NOMO-1 treated with DMSO at 0.1 percent for 48 hours (cell line): Measurements from ENCODE around the gene DHRS7.
A peak's percentile ranks its signal among the peaks of the same experiment; 100 is the strongest.
"Not testable (repeated sequence)": the region's sequence is repeated elsewhere in the genome, so short reads cannot be mapped to it uniquely, and the experiment has no call there.

Source experiments
- DNase-seq: peaks from one replicate; lab custom pipeline; 2025; ENCODE audit not compliant: unreplicated experiment; lab: John Stamatoyannopoulos, UW

The DHRS7 gene

DNA sequence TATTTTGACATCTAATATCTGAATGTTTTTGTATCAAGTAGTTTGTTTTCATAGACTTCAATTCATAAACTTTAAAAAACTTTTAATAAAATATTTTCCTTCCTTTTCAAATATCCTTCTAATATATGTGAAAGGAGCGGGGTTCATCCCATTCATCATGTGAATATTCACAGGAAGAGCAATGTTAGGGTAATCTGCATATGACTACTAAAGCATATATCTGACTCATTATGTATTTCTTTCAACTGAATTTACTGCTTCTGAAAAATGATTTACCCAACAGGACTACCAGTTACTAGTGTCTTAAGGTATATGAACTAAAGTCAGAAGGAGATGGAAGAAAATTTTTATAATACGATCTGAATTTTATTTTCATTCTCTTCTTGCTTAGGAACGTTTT is 30.5 kb downstream of the DHRS7 start:
- no peak for DNase-seq

DNA sequence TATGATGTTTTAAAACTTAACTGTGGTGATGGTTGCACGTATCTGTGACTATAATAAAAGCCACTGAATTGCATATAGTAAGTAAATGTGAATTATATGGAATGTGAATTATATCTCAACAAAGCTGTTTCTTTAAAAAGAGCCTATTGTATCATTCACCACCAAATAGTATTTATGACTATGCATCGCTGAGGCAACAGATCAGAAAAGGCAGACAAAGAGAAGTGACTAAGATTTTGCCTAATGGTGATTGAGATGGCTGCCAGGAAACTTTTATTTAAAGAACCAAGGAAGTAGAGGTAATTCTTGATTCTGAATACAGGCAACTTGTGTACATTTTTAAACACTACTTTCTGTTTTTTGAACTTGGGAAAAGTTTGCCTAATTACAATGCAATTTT is 31.7 kb downstream of the DHRS7 start:
- no peak for DNase-seq

DNA sequence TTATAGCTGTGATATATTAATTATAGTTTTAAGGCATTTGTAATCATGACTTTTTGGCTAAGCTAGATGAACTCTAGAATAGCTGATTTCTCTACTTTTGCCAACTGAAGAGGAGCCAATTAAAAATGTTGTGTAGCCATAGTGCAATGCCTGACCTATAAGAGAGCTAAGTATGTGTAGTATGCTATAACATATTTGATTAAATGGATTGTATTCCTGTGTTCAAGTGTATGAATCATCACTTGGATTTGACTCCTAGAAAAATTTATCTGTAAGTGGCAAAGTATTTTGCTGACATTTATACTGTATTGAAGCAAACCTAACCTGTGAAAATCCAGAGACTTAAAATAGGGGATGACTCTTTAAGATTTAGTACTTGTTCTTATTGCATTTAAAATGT is 39.3 kb downstream of the DHRS7 start:
- DNase-seq = no peak

DNA sequence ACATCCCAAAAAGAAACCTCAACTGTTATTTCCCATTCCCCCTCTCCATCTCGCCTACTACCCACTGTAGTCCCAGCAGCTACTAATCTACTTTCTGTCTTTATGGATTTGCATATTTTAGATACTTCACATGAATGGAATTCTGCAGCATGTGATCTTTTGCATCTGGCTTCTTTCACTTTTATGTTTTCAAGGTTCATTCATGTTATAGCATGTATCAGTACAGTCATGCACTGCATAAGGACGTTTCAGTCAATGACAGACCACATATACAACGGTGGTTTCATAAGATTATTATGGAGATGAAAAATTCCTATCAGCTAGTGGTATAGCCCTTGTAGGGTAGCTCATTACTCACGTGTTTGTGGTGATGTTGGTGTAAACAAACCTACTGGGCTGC is 49.0 kb downstream of the DHRS7 start:
- DNase-seq = no peak

DNA sequence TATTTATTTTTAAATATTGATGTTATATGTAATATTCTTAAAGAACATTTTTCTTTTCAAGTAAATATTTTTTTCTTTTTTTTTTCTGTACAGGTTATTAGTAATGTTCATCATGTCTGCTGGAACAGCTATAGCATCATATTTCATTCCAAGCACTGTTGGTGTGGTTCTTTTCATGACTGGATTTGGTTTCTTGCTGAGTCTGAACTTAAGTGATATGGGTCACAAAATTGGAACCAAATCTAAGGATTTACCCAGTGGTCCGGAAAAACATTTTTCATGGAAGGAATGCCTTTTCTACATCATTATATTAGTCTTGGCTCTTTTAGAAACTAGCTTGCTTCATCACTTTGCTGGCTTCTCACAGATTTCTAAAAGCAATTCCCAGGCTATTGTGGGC is 50.3 kb downstream of the DHRS7 start:
- no peak for DNase-seq

DNA sequence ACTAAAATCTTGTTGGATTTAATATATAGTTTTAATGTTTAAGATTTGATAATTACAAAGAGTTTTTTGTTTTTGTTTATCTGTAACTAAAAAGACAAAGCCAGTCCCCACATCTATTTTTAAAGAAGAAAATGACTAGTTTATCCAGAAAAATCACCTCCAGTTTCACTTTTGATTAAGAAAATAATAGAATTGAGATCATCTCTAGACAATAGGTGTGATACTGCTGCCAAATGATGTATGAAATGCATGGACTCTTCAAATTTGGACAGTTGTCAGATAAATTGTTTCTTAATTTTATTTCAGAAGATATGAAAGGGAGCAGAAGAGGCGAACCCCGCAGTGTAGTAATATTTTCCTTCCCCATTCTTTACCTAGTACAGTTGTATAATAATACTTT is 53.5 kb downstream of the DHRS7 start:
- no peak for DNase-seq

DNA sequence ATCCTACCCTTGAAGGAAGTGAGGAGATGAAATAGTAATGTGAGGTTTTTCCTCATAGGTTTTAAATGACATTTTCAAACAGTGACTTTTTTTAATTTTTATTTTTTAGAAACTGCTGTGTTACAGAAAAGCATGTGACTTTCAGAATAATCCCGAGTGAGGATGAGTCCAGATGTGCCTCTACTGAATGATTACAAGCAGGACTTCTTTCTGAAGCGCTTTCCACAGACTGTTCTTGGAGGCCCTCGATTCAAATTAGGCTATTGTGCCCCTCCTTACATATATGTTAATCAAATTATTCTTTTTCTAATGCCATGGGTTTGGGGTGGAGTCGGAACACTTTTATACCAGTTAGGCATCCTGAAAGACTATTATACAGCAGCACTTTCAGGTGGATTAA is 57.7 kb downstream of the DHRS7 start:
- DNase-seq = no peak

DNA sequence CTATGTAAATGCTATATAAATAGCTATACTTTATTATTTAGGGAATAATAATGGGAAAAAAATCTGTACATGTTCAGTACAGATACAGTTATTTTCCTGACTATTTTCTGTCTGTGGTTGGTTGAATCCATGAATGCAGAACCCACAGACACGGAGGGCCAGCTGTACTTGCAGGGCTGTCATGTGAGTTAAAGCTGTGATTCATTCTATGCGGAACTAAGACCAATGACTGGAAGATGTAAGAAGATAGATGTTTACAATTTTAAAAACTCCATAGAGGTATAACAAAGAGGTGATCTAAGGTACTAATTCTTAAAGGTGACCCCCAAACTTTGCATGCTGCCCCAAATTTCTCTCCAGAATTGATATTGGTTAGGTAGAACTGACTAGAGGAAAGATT is 58.9 kb downstream of the DHRS7 start:
- no peak for DNase-seq

DNA sequence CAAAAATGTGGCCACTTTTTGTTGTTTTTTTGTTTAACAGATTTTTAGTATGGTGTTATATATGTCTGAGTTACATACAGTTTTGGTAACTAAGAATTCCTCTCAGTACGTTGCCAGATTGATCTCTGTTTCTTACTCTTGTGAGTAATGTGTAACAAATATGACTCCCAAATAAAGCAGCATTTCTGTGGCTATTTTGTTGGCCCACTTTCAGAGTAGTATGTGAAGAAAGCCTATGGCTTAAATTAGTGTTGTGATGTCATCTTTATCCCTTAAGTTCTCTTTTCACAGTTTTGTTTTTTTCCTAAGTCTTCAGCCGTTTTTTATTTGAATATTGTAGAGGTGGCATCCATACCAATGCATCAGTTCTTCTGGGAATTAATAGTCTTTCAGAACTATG is 62.8 kb downstream of the DHRS7 start:
- peak; percentile 9 for DNase-seq

DNA sequence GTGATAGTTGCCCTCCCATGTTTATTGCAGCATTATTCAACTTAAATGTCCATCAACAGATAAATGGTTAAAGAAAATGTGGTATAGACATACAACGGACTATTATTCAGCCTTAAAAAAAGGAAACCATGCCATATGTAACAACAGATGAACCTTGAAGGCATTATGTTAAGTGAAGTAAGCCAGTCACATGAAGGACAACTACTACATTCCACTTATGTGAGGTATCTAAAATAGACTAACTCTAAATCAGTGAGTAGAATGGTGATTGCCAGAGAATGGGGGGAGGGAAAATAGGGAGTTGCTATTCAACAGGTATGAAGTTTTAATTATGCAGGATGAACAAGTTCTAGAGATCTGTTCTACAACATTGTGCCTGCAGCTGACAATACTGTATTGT is 63.4 kb downstream of the DHRS7 start:
- no peak for DNase-seq

DNA sequence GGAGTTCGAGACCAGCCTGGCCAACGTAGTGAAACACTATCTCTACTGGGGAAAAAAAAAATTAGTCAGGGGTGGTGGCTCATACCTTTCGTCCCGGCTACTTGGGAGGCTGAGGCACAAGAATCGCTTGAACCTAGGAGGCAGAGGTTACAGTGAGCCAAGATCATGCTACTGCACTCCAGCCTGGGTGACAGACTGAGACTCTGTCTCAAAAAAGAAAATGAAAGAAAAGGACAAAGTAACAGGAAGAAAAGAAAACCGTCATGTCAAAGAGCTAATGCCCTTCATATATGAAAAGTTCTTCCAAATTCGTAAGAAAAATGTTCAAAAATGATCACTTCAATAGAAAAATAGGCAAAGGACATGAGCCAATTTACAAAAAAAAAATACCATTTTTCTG is 65.3 kb downstream of the DHRS7 start:
- not testable (repeated sequence) for DNase-seq

DNA sequence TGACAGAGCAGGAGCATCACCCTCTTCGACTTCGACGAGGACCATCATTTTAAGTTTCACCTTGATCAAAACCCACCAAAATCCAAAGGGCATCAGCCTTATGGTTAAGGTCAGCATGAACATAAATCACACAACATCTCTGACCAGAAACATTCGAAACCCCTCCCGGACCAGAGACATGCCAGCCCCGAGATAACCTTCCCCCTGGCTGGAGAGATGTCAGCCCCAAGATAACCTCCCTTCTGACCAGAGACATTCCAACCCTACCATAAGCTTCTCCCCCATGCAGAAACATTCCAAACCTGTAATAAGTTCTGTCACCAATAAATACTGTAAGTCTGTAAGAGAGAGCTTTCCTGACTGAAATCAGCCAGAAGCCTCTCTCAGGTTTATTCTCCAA is 67.2 kb downstream of the DHRS7 start:
- DNase-seq = no peak

DNA sequence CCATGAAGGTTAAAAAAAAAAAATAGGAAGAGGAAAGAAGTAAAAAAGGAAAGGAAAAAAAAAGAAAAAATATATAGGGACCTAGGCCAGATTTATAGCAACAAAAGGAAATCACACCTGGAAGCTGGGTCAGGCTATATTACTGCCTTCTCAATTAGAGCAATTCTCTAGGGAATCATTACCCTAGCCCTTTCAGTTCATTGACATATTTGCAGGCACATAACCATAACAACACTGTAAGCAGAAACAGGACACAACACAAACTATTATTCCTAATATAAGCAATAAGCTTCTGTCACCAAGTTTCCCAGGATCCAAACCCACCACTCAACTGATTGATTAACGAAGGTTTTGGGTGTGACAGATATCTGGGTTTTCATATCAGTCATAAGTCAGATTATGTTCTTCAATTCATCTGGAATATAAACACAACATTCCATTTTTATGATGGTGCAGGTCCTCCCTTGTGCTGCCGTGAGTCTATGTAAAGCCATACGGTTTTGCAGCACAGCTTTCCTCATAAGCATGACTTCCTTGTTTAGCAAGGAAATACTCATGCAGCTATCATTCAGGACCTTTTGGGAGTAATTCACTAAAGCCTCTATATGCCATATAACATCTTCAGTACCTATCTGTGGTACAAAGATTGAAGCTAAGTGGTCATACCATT is 69.3 kb downstream of the DHRS7 start:
- no peak for DNase-seq

DNA sequence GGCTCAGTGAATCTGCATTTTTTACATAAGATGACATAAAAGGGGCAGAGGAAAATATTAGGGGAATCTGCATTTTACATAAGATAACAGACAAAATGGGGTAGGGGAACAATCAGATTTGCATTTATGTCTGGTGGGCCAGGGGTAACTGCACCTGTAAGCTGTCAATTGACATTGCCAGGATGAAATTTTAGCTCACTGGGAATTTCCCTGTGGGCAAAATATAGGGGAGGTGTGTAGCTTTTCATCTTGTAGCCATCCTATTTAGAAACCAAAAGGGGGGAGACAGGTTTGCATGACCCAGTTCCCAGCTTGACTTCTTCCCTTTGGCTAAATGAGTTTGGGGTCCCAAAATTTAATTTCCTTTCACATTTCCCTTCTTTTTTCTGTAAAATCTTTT is 70.0 kb downstream of the DHRS7 start:
- no peak for DNase-seq

DNA sequence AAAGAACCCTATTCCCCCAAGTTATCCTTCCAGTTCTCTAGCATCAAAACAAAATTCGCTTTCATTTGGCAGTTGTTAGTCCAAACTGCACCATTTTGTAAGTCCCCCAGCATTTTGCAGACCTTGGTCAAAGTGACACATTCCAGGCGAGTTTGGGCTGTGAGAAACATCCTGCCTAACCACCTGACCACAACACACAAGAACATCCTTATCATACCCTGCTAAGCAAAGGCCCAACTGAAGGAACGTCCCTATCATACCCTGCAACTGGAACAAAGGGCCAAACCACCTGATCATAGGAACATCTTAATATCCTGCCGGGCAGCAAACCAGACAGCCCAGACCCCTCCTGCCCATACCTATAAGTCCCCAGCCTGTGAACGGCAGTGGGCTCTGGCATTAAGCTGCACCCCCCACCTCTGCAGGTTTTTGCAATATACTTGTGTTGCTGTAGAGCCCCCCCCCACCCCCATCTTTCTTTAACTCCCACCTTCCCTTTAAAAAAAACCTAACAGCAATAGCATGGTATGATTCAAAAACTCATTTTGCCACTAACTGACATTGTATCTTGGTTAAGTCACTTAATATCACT is 70.8 kb downstream of the DHRS7 start:
- DNase-seq = no peak
